Measurements from ENCODE around the gene STK17A. TPM values are rescaled to one million over a fixed set of nuclear protein-coding genes. Genes with fewer than 3 reads are reported as not detected.
"Not testable (repeated sequence)": the region's sequence is repeated elsewhere in the genome, so short reads cannot be mapped to it uniquely, and the experiment has no call there.

The STK17A gene
- total RNA-seq, 1 donor from 2014 or later, result 26.5 TPM

GRCh38 chr7:43590862-43591557, 8.1 kb downstream of the STK17A start:
- no peak for ATAC-seq
- intact Hi-C loops (cut with micrococcal nuclease), result no loop called here
- no peak for DNase-seq

GRCh38 chr7:43591558-43592180, 8.8 kb downstream of the STK17A start:
- ATAC-seq (no peak), DNase-seq (no peak)
- intact Hi-C loops (cut with micrococcal nuclease), result no loop called here

GRCh38 chr7:43592326-43592725, 9.4 kb downstream of the STK17A start:
- no peak for DNase-seq
- no peak for ATAC-seq
- intact Hi-C loops (cut with micrococcal nuclease), result no loop called here

- DNase-seq (no peak), ATAC-seq (no peak)
- intact Hi-C loops (cut with micrococcal nuclease), result no loop called here
Observed at GRCh38 chr7:43593010-43593409, 10.1 kb downstream of the STK17A start.

GRCh38 chr7:43594020-43594419, 11.1 kb downstream of the STK17A start:
- ATAC-seq, result peak; percentile 13
- intact Hi-C loops (cut with micrococcal nuclease), result no loop called here
- DNase-seq, result no peak

- intact Hi-C loops (cut with micrococcal nuclease); DNase-seq; ATAC-seq: not testable (repeated sequence)
Observed at GRCh38 chr7:43596426-43596825, 13.5 kb downstream of the STK17A start.

- ATAC-seq, result no peak
- intact Hi-C loops (cut with micrococcal nuclease), result no loop called here
- no peak for DNase-seq
Observed at GRCh38 chr7:43600056-43600455, 17.1 kb downstream of the STK17A start.

- DNase-seq (no peak), ATAC-seq (no peak)
- intact Hi-C loops (cut with micrococcal nuclease), result no loop called here
Observed at GRCh38 chr7:43602256-43602655, 19.3 kb downstream of the STK17A start.

- ATAC-seq, result no peak
- intact Hi-C loops (cut with micrococcal nuclease), result no loop called here
- DNase-seq, result no peak
Observed at GRCh38 chr7:43604251-43604650, 21.3 kb downstream of the STK17A start.

- ATAC-seq (no peak), DNase-seq (no peak)
- intact Hi-C loops (cut with micrococcal nuclease), result no loop called here
Observed at GRCh38 chr7:43609097-43609496, 26.2 kb downstream of the STK17A start.

GRCh38 chr7:43612128-43612527, 29.2 kb downstream of the STK17A start:
- DNase-seq, result no peak
- intact Hi-C loops (cut with micrococcal nuclease), result no loop called here
- no peak for ATAC-seq

- ATAC-seq, result peak; percentile 50
- intact Hi-C loops (cut with micrococcal nuclease), result no loop called here
- DNase-seq, result no peak
Observed at GRCh38 chr7:43612599-43613589, 30.0 kb downstream of the STK17A start.

GRCh38 chr7:43615558-43616145, 32.7 kb downstream of the STK17A start:
- intact Hi-C loops (cut with micrococcal nuclease), result no loop called here
- ATAC-seq (no peak), DNase-seq (no peak)

GRCh38 chr7:43616977-43617376, 34.1 kb downstream of the STK17A start:
- DNase-seq, result no peak
- intact Hi-C loops (cut with micrococcal nuclease), result no loop called here
- ATAC-seq, result no peak

GRCh38 chr7:43618073-43618472, 35.2 kb downstream of the STK17A start:
- intact Hi-C loops (cut with micrococcal nuclease), result no loop called here
- no peak for ATAC-seq
- DNase-seq, result no peak

- no peak for ATAC-seq
- intact Hi-C loops (cut with micrococcal nuclease), result no loop called here
Observed at GRCh38 chr7:43619213-43620012, 36.5 kb downstream of the STK17A start.

GRCh38 chr7:43621729-43622448, 39.0 kb downstream of the STK17A start:
- DNase-seq, result no peak
- ATAC-seq, result no peak
- intact Hi-C loops (cut with micrococcal nuclease), result no loop called here

More at GRCh38 chr7:43619213-43620012, 36.5 kb downstream of the STK17A start:
- no peak for DNase-seq

- DNase-seq, result no peak
- no peak for ATAC-seq
- intact Hi-C loops (cut with micrococcal nuclease), result no loop called here
Observed at GRCh38 chr7:43624156-43624555, 41.2 kb downstream of the STK17A start.

All from left ventricle myocardium superior (tissue), 1 donor.